HG03342 (cell line): ENCODE data around the gene PRB4.
"Not testable (repeated sequence)": the region's sequence is repeated elsewhere in the genome, so short reads cannot be mapped to it uniquely, and the experiment has no call there.

Experiments
- ATAC-seq: cut with Tn5 transposase; IDR thresholded peaks from one replicate; pipeline ENCODE4 v1.9.1; 2021; ENCODE audit warnings: mild to moderate bottlenecking, moderate library complexity; ENCODE audit not compliant: unreplicated experiment

PRB4 gene

GRCh38 chr12:11310336-11310735 is at the start of gene PRB4:
TSS of gene PRB4 (minus strand) at chr12:11310436. CDS start at chr12:11310398, 38 bp downstream.
- ATAC-seq, result no peak

GRCh38 chr12:11351736-11352135 is 41.5 kb upstream of the PRB4 start:
- ATAC-seq, result not testable (repeated sequence)

GRCh38 chr12:11348439-11348838 is 38.2 kb upstream of the PRB4 start:
- ATAC-seq, result no peak

- no peak for ATAC-seq
Measured at GRCh38 chr12:11347810-11348209, 37.6 kb upstream of the PRB4 start.

GRCh38 chr12:11344500-11344899 is 34.3 kb upstream of the PRB4 start:
- ATAC-seq, result no peak

GRCh38 chr12:11324426-11324825 is 14.2 kb upstream of the PRB4 start:
- no peak for ATAC-seq

GRCh38 chr12:11321980-11322379 is 11.7 kb upstream of the PRB4 start:
- no peak for ATAC-seq

- no peak for ATAC-seq
Measured at GRCh38 chr12:11307143-11307542, 3.1 kb downstream of the PRB4 start.

GRCh38 chr12:11273449-11273848 is 36.8 kb downstream of the PRB4 start:
- no peak for ATAC-seq

GRCh38 chr12:11269607-11270006 is 40.6 kb downstream of the PRB4 start, which contains the start of gene PRB3:
TSS of gene PRB3 (minus strand) at chr12:11269707. CDS start at chr12:11269669, 38 bp downstream.
- ATAC-seq, result no peak

- no peak for ATAC-seq
Measured at GRCh38 chr12:11264501-11264900, 45.7 kb downstream of the PRB4 start.
